Measurements from ENCODE around the gene ASAP3. TPM values are rescaled to one million over a fixed set of nuclear protein-coding genes. Genes with fewer than 3 reads are reported as not detected.

ASAP3 gene
- total and polyA plus RNA-seq, 2 experiments from 2014 or later, result 28.8 to 45.1 TPM

GRCh38 chr1:23421753-23422240, 62.2 kb downstream of the ASAP3 start:
- Histone ChIP-seq H3K4me3 (no peak overlapping the region), H3K9me3 (ENCODE audit: low read depth) (no peaks in the 10 kb centered on the region), H3K27ac (peak overlapping the region; percentile 82), H4K20me1 (ENCODE audit: insufficient read depth, poor library complexity, severe bottlenecking) (no peaks in the 10 kb centered on the region), H3K79me2 (peaks cover 22% of the 10 kb centered on the region), H3K4me2 (peak overlapping the region; percentile 94), H3K4me1 (ENCODE audit: insufficient read depth) (peaks cover 52% of the 10 kb centered on the region), H2AFZ (no peak overlapping the region), H3K27me3 (no peaks in the 10 kb centered on the region), H3K36me3 (replicated peaks; ENCODE audit: insufficient read depth, low read depth) (no peaks in the 10 kb centered on the region), H3K9me2 (replicated peaks; ENCODE audit: insufficient read depth) (no peaks in the 10 kb centered on the region)
- DNase-seq (ENCODE audit: low spot score), result peak; percentile 68
- TF ChIP-seq EZH2phosphoT487 (IDR thresholded peaks at IDR 0.05; ENCODE audit: low read depth, severe bottlenecking, unreplicated experiment), result no peak
- TF ChIP-seq, protein P1, sequence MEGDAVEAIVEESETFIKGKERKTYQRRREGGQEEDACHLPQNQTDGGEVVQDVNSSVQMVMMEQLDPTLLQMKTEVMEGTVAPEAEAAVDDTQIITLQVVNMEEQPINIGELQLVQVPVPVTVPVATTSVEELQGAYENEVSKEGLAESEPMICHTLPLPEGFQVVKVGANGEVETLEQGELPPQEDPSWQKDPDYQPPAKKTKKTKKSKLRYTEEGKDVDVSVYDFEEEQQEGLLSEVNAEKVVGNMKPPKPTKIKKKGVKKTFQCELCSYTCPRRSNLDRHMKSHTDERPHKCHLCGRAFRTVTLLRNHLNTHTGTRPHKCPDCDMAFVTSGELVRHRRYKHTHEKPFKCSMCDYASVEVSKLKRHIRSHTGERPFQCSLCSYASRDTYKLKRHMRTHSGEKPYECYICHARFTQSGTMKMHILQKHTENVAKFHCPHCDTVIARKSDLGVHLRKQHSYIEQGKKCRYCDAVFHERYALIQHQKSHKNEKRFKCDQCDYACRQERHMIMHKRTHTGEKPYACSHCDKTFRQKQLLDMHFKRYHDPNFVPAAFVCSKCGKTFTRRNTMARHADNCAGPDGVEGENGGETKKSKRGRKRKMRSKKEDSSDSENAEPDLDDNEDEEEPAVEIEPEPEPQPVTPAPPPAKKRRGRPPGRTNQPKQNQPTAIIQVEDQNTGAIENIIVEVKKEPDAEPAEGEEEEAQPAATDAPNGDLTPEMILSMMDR (IDR thresholded peaks at IDR 0.05; ENCODE audit: poor library complexity), result peak; percentile 31
- WGBS (ENCODE audit: low lambda C conversion rate, missing lambda C conversion rate), result 50% methylated on average over 6 of the region's 6 CpGs

GRCh38 chr1:23421343-23421742, 62.6 kb downstream of the ASAP3 start:
- Histone ChIP-seq H3K4me1 (ENCODE audit: insufficient read depth) (peaks cover 52% of the 10 kb centered on the region), H3K4me2 (peak overlapping the region; percentile 8), H3K27ac (peak overlapping the region; percentile 82)

GRCh38 chr1:23420778-23421177, 63.2 kb downstream of the ASAP3 start:
- peaks cover 52% of the 10 kb centered on the region for H3K4me1 ChIP-seq (ENCODE audit: insufficient read depth)
- H2AFZ ChIP-seq, result no peak overlapping the region
- peak overlapping the region; percentile 82 for H3K27ac ChIP-seq
- no peak overlapping the region for H3K4me3 ChIP-seq
- H4K20me1 ChIP-seq (ENCODE audit: insufficient read depth, poor library complexity, severe bottlenecking), result no peaks in the 10 kb centered on the region
- H3K27me3 ChIP-seq, result no peaks in the 10 kb centered on the region
- H3K9me3 ChIP-seq (ENCODE audit: low read depth), result no peaks in the 10 kb centered on the region
- no peak overlapping the region for H3K4me2 ChIP-seq
- peaks cover 22% of the 10 kb centered on the region for H3K79me2 ChIP-seq
- no peak for DNase-seq (ENCODE audit: low spot score)
- 95% methylated on average over 3 of the region's 3 CpGs for WGBS (ENCODE audit: low lambda C conversion rate, missing lambda C conversion rate)
- no peaks in the 10 kb centered on the region for H3K36me3 ChIP-seq (replicated peaks; ENCODE audit: insufficient read depth, low read depth)
- H3K9me2 ChIP-seq (replicated peaks; ENCODE audit: insufficient read depth), result no peaks in the 10 kb centered on the region
- TF ChIP-seq, protein P1 (IDR thresholded peaks at IDR 0.05; ENCODE audit: poor library complexity), result no peak
- no peak for TF ChIP-seq EZH2phosphoT487 (IDR thresholded peaks at IDR 0.05; ENCODE audit: low read depth, severe bottlenecking, unreplicated experiment)
- TF ChIP-seq EZH2 (IDR thresholded peaks at IDR 0.05; ENCODE audit: borderline replicate concordance), result no peak

More at GRCh38 chr1:23421343-23421742, 62.6 kb downstream of the ASAP3 start:
- TF ChIP-seq EZH2phosphoT487 (IDR thresholded peaks at IDR 0.05; ENCODE audit: low read depth, severe bottlenecking, unreplicated experiment) (no peak), EZH2 (IDR thresholded peaks at IDR 0.05; ENCODE audit: borderline replicate concordance) (no peak)
- TF ChIP-seq, protein P1 (IDR thresholded peaks at IDR 0.05; ENCODE audit: poor library complexity), result no peak
- 74% methylated on average over 3 of the region's 3 CpGs for WGBS (ENCODE audit: low lambda C conversion rate, missing lambda C conversion rate)
- Histone ChIP-seq H3K4me3 (no peak overlapping the region), H3K27me3 (no peaks in the 10 kb centered on the region), H3K9me2 (replicated peaks; ENCODE audit: insufficient read depth) (no peaks in the 10 kb centered on the region), H3K36me3 (replicated peaks; ENCODE audit: insufficient read depth, low read depth) (no peaks in the 10 kb centered on the region), H4K20me1 (ENCODE audit: insufficient read depth, poor library complexity, severe bottlenecking) (no peaks in the 10 kb centered on the region), H3K79me2 (peaks cover 22% of the 10 kb centered on the region), H2AFZ (no peak overlapping the region), H3K9me3 (ENCODE audit: low read depth) (no peaks in the 10 kb centered on the region)
- no peak for DNase-seq (ENCODE audit: low spot score)

Measured in hepatocyte (in vitro differentiated cells).